Testis (tissue), 2 donors: ENCODE measurements around the gene PSD2.

Experiments
- POLR2A ChIP-seq: fragments of 450-650 bp; IDR thresholded peaks from one replicate; pipeline ENCODE4 v1.6.1; 2017; ENCODE audit warnings: antibody characterized with exemption, mild to moderate bottlenecking, moderate library complexity
- TF ChIP-seq, protein P1 (sequence below), 3 experiments: fragments of 450-650 bp in 2 of 3; fragments of 200-600 bp in 1 of 3; sonication (generic) in 1 of 3; IDR thresholded peaks; one replicate each; pipeline ENCODE4 v1.5.1; 2016 to 2019; ENCODE audit warnings: antibody characterized with exemption in 3 of 3, mild to moderate bottlenecking in 2 of 3, moderate library complexity in 1 of 3

GRCh38 chr5:139822553-139823425 lies 27.2 kb downstream of the PSD2 start:
- TF ChIP-seq, protein P1, sequence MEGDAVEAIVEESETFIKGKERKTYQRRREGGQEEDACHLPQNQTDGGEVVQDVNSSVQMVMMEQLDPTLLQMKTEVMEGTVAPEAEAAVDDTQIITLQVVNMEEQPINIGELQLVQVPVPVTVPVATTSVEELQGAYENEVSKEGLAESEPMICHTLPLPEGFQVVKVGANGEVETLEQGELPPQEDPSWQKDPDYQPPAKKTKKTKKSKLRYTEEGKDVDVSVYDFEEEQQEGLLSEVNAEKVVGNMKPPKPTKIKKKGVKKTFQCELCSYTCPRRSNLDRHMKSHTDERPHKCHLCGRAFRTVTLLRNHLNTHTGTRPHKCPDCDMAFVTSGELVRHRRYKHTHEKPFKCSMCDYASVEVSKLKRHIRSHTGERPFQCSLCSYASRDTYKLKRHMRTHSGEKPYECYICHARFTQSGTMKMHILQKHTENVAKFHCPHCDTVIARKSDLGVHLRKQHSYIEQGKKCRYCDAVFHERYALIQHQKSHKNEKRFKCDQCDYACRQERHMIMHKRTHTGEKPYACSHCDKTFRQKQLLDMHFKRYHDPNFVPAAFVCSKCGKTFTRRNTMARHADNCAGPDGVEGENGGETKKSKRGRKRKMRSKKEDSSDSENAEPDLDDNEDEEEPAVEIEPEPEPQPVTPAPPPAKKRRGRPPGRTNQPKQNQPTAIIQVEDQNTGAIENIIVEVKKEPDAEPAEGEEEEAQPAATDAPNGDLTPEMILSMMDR (IDR thresholded peaks at IDR 0.05): no peak
- TF ChIP-seq POLR2A: no peak
